Breast epithelium (tissue), 3 donors: ENCODE measurements around the gene RAET1G.

ENCODE experiments used
- CTCF ChIP-seq, 3 donors: fragments of 450-650 bp; IDR thresholded peaks; one replicate each; pipeline ENCODE4 v1.5.1; 2016 to 2017; ENCODE audit warnings: antibody characterized with exemption in 3 of 3, mild to moderate bottlenecking in 3 of 3, moderate library complexity in 3 of 3
- POLR2AphosphoS5 ChIP-seq, 3 donors: sonication (generic); formaldehyde crosslinking; IDR thresholded peaks; one replicate each; pipeline ENCODE4 v1.6.1; 2017; ENCODE audit warnings: antibody characterized with exemption in 3 of 3

DNA sequence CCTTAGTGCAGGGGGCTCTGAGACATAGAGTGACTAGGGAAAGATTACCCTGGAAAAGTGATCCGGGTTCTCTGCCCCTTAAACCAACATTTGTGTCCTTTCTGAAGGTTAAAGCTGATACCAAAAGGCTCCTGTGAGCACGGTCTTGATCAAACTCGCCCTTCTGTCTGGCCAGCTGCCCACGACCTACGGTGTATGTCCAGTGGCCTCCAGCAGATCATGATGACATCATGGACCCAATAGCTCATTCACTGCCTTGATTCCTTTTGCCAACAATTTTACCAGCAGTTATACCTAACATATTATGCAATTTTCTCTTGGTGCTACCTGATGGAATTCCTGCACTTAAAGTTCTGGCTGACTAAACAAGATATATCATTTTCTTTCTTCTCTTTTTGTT, 25.7 kb upstream of the RAET1G start:
- TF ChIP-seq CTCF (IDR thresholded peaks at IDR 0.05) (no peak), POLR2AphosphoS5 (IDR thresholded peaks at IDR 0.05) (no peak)
